DND-41 (cell line): ENCODE data around the gene TCF12.
"Not testable (repeated sequence)": the region's sequence is repeated elsewhere in the genome, so short reads cannot be mapped to it uniquely, and the experiment has no call there.

Experiments
- ATAC-seq: fragments of 200-7000 bp; cut with Tn5 transposase; 3 replicates; pipeline ENCODE4 v1.9.1; 2021; ENCODE audit warnings: low read depth; ENCODE audit not compliant: insufficient read depth
- DNase-seq: peaks from one replicate; pipeline ENCODE4 v3.0.0-alpha.2; 2020
- H2AFZ ChIP-seq: 2 replicates; pipeline ENCODE4 v1.6.0; 2012; ENCODE audit warnings: low read depth, low read length
- H3K27ac ChIP-seq: 2 replicates; pipeline ENCODE4 v1.5.1; 2012; ENCODE audit warnings: low read length, inconsistent platforms
- H3K27me3 ChIP-seq: fragments of 200-600 bp; sonication (generic); 2 replicates; pipeline ENCODE4 v1.6.0; 2012; ENCODE audit warnings: low read length, mild to moderate bottlenecking, inconsistent platforms; ENCODE audit not compliant: insufficient read depth, poor library complexity
- H3K36me3 ChIP-seq: 2 replicates; pipeline ENCODE4 v1.5.1; 2012; ENCODE audit warnings: low read length, inconsistent platforms; ENCODE audit not compliant: insufficient read depth
- H3K4me1 ChIP-seq: 2 replicates; pipeline ENCODE4 v1.5.1; 2012; ENCODE audit warnings: mild to moderate bottlenecking, low read length; ENCODE audit not compliant: insufficient read depth
- H3K4me2 ChIP-seq: 2 replicates; pipeline ENCODE4 v1.6.0; 2012; ENCODE audit warnings: mild to moderate bottlenecking, moderate library complexity, low read length, inconsistent platforms; ENCODE audit not compliant: insufficient read depth
- H3K4me3 ChIP-seq, 2 experiments: fragments of 200-600 bp in 1 of 2; shearing (Covaris generic) in 1 of 2; 2 replicates each; pipeline ENCODE4 v1.5.1; 2012 to 2016; ENCODE audit warnings: inconsistent platforms in 2 of 2, low read length in 2 of 2, mild to moderate bottlenecking in 2 of 2, low read depth in 1 of 2, moderate library complexity in 1 of 2
- H3K79me2 ChIP-seq: 2 replicates; pipeline ENCODE4 v1.6.0; 2012; ENCODE audit warnings: low read length, inconsistent platforms; ENCODE audit not compliant: insufficient read depth
- H3K9ac ChIP-seq: 2 replicates; pipeline ENCODE4 v1.6.0; 2012; ENCODE audit warnings: low read depth, mild to moderate bottlenecking, inconsistent platforms, low read length, moderate library complexity
- H3K9me3 ChIP-seq: 2 replicates; pipeline ENCODE4 v1.5.1; 2012; ENCODE audit warnings: low read length, moderate library complexity, mild to moderate bottlenecking, inconsistent platforms; ENCODE audit not compliant: insufficient read depth, severe bottlenecking
- H4K20me1 ChIP-seq: 2 replicates; pipeline ENCODE4 v1.6.0; 2012; ENCODE audit warnings: low read length; ENCODE audit not compliant: insufficient read depth
- EZH2 ChIP-seq: IDR thresholded peaks from 3 replicates; pipeline ENCODE4 v1.6.1; 2012; ENCODE audit warnings: borderline replicate concordance, low read depth, mild to moderate bottlenecking, moderate library complexity, low read length, inconsistent platforms; ENCODE audit not compliant: severe bottlenecking
- TF ChIP-seq, protein P1 (sequence below): IDR thresholded peaks from 2 replicates; pipeline ENCODE4 v1.5.1; 2012; ENCODE audit warnings: borderline replicate concordance, low read length, moderate library complexity, mild to moderate bottlenecking; ENCODE audit not compliant: poor library complexity, severe bottlenecking; ENCODE audit errors: extremely low read depth

The TCF12 gene

DNA sequence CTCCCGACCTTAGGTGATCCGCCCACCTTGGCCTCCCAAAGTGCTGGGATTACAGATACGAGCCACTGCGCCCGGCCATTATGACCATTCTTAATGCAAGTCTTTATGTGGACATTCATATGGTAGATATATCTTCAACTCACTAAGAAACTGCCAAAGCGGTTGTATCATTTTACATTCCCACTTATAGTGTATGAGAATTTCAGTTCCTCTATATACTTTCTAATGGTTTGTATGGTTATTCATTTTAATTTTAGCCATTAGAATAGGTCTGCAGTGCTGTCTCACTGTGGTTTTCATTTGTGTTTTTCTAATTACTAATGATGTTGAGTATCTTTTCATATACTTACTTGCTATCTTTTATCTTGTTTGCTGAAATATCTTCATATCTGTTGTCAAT is 32.5 kb downstream of the TCF12 start:
- peaks cover 29% of the 10 kb centered on the region for H4K20me1 ChIP-seq
- H3K27ac ChIP-seq: no peak overlapping the region
- H3K4me1 ChIP-seq: no peaks in the 10 kb centered on the region
- no peak overlapping the region for H3K4me2 ChIP-seq
- no peaks in the 10 kb centered on the region for H3K9me3 ChIP-seq
- no peak for TF ChIP-seq EZH2
- TF ChIP-seq, protein P1, sequence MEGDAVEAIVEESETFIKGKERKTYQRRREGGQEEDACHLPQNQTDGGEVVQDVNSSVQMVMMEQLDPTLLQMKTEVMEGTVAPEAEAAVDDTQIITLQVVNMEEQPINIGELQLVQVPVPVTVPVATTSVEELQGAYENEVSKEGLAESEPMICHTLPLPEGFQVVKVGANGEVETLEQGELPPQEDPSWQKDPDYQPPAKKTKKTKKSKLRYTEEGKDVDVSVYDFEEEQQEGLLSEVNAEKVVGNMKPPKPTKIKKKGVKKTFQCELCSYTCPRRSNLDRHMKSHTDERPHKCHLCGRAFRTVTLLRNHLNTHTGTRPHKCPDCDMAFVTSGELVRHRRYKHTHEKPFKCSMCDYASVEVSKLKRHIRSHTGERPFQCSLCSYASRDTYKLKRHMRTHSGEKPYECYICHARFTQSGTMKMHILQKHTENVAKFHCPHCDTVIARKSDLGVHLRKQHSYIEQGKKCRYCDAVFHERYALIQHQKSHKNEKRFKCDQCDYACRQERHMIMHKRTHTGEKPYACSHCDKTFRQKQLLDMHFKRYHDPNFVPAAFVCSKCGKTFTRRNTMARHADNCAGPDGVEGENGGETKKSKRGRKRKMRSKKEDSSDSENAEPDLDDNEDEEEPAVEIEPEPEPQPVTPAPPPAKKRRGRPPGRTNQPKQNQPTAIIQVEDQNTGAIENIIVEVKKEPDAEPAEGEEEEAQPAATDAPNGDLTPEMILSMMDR: no peak
- no peak overlapping the region for H3K4me3 ChIP-seq
- DNase-seq: no peak
- ATAC-seq: no peak
- peaks cover 100% of the 10 kb centered on the region for H3K79me2 ChIP-seq
- peaks cover 19% of the 10 kb centered on the region for H3K36me3 ChIP-seq
- no peaks in the 10 kb centered on the region for H3K27me3 ChIP-seq
- H3K9ac ChIP-seq: no peak overlapping the region
- H2AFZ ChIP-seq: no peak overlapping the region

DNA sequence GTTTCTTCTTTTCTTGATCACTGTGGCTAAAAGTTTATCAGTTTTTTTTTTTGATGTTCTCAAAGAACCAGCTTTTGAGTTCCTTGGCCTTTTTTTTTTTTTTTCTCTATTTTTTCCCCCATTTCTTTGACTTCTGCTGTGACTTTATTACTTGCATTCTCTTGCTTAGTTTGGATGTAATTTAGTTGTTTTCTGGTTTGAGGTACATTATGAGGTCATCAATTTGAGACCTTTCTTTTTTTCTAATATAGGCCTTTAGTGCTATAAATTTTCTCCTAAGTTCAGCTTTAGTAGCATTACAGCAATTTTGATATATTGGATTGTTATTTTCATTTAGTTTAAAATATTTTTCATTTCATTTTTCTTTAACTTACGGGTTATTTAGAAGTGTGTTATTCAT is 35.3 kb downstream of the TCF12 start:
- H4K20me1 ChIP-seq: peaks cover 28% of the 10 kb centered on the region; the same call in 1 of the 2 replicates
- H3K4me3 ChIP-seq: no peak overlapping the region
- peaks cover 100% of the 10 kb centered on the region for H3K79me2 ChIP-seq
- no peaks in the 10 kb centered on the region for H3K27me3 ChIP-seq
- H3K4me2 ChIP-seq: no peak overlapping the region
- no peak overlapping the region for H2AFZ ChIP-seq
- peaks cover 16% of the 10 kb centered on the region for H3K4me1 ChIP-seq
- no peaks in the 10 kb centered on the region for H3K9me3 ChIP-seq
- peaks cover 12% of the 10 kb centered on the region for H3K36me3 ChIP-seq
- ATAC-seq (no peak), DNase-seq (no peak)
- H3K27ac ChIP-seq: no peak overlapping the region
- no peak overlapping the region for H3K9ac ChIP-seq
- TF ChIP-seq, protein P1: no peak
- no peak for TF ChIP-seq EZH2

DNA sequence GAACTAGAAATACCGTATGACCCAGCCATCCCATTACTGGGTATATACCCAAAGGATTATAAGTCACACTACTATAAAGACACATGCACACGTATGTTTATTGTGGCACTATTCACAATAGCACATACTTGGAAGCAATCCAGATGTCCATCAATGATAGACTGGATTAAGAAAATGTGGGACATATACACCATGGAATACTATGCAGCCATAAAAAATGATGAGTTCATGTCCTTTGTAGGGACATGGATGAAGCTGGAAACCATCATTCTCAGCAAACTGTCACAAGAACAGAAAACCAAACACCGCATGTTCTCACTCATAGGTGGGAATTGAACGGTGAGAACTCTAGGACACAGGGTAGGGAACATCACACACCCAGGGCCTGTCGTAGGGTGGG is 36.6 kb downstream of the TCF12 start:
- H3K9me3 ChIP-seq, H3K27ac ChIP-seq, H3K27me3 ChIP-seq, H3K36me3 ChIP-seq, ATAC-seq, DNase-seq, H2AFZ ChIP-seq, H3K4me2 ChIP-seq, H3K4me3 ChIP-seq, H3K9ac ChIP-seq: not testable (repeated sequence)
- Histone ChIP-seq H3K4me1 (peaks cover 28% of the 10 kb centered on the region), H3K79me2 (peaks cover 100% of the 10 kb centered on the region), H4K20me1 (peaks cover 29% of the 10 kb centered on the region; the same call in 1 of the 2 replicates)

DNA sequence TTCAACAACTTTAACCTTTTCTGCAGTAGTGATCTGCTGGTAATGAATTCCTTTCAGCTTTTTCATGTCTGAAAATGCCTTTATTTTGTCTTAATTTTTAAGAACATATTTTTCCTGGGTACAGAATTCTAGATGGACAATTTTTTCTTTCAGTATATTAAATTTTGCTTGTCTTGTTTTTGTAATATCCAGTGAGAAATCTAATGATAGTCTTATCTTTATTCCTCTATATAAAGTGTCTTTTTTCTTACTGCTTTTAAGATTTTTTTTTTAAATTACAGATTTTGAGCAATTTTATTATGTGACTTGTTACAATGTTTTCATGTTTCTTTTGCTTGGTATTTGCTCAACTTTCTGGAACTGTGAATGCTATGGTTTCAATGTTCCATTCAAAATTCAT is 38.1 kb downstream of the TCF12 start:
- H4K20me1 ChIP-seq: peaks cover 29% of the 10 kb centered on the region; the same call in 1 of the 2 replicates
- H3K4me3 ChIP-seq: no peak overlapping the region
- no peaks in the 10 kb centered on the region for H3K9me3 ChIP-seq
- TF ChIP-seq, protein P1: no peak
- no peak for ATAC-seq
- peaks cover 35% of the 10 kb centered on the region for H3K4me1 ChIP-seq
- no peak overlapping the region for H3K4me2 ChIP-seq
- DNase-seq: no peak
- no peaks in the 10 kb centered on the region for H3K36me3 ChIP-seq
- no peak overlapping the region for H2AFZ ChIP-seq
- H3K79me2 ChIP-seq: peaks cover 100% of the 10 kb centered on the region
- no peak overlapping the region for H3K27ac ChIP-seq
- no peaks in the 10 kb centered on the region for H3K27me3 ChIP-seq
- H3K9ac ChIP-seq: no peak overlapping the region
